ACC112 (cell line): ENCODE data around the gene ASTL.
"Not testable (repeated sequence)": the region's sequence is repeated elsewhere in the genome, so short reads cannot be mapped to it uniquely, and the experiment has no call there.

Experiments
- H2AFZ ChIP-seq: fragments of 200-600 bp; sonication (generic); one replicate; pipeline ENCODE4 v1.6.0; 2017; ENCODE audit warnings: antibody characterized with exemption, low read length; ENCODE audit not compliant: unreplicated experiment
- H3K27ac ChIP-seq: fragments of 200-600 bp; sonication (generic); 2 replicates; pipeline ENCODE4 v1.5.1; 2014; ENCODE audit warnings: low read depth, mild to moderate bottlenecking, antibody characterized with exemption, low read length, moderate library complexity
- H3K27me3 ChIP-seq: fragments of 200-600 bp; sonication (generic); 2 replicates; pipeline ENCODE4 v1.6.1; 2014; ENCODE audit warnings: mild to moderate bottlenecking, antibody characterized with exemption, low read length, moderate library complexity, mixed read lengths; ENCODE audit not compliant: insufficient read depth
- H3K36me3 ChIP-seq: fragments of 200-600 bp; sonication (generic); 2 replicates; pipeline ENCODE4 v1.6.1; 2016; ENCODE audit warnings: mild to moderate bottlenecking, antibody characterized with exemption, low read length, moderate library complexity, mixed read lengths; ENCODE audit not compliant: insufficient read depth
- H3K4me1 ChIP-seq: fragments of 200-600 bp; sonication (generic); one replicate; pipeline ENCODE4 v1.6.1; 2016; ENCODE audit warnings: low read length, mixed read lengths; ENCODE audit not compliant: insufficient read depth, unreplicated experiment, control insufficient read depth
- H3K4me3 ChIP-seq: fragments of 200-600 bp; sonication (generic); 2 replicates; pipeline ENCODE4 v1.5.1; 2014; ENCODE audit warnings: mild to moderate bottlenecking, low read depth, low read length
- H3K79me2 ChIP-seq: fragments of 200-600 bp; sonication (generic); one replicate; pipeline ENCODE4 v1.6.0; 2016; ENCODE audit warnings: low read length; ENCODE audit not compliant: control insufficient read depth, unreplicated experiment, insufficient read depth

ASTL gene

DNA sequence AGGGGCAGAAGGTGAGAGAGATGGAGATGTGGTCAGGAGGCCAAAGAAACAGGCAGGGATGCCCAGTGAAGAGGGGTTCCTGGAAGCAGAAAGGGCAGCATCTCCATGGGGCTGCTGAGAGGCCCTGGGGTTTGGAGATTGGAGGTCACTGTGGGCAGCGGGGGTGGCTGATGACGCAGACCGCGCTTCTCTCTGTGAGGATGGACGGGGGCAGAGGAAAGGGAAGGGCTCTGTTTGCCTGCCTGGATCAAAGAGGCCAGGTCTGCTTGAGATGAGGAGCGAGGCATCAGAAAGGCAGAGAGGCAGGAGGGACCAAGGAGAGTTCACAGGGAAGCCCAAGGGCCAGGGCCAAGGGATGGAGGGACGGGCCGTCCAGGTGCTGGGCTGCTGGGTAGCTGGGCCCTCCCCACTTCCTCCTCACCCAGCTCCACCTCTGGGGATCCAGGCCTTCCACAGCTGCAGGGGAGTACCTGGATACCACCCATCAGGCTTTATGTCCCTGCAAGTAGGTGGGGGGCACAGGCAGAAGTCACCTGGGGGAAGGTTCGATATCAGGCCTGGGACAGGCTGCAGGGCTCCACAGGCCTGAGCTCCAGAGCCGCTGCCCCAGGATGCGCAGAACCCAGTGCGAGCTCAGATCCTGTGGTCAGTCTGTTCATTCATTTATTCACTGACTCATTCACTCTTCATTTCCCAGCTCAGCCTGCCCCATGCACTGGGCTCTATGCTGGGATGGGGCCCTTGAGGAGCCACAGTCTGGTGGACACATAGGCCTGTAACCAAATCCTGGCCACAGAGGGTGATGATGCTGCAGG is 52.6 kb downstream of the ASTL start:
- Histone ChIP-seq H3K79me2 (no peaks in the 10 kb centered on the region), H2AFZ (no peak overlapping the region), H3K27me3 (peaks cover 34% of the 10 kb centered on the region), H3K4me1 (no peaks in the 10 kb centered on the region), H3K4me3 (no peak overlapping the region), H3K36me3 (no peaks in the 10 kb centered on the region), H3K27ac (no peak overlapping the region)

GRCh38 chr2:96084858-96085518 is 53.3 kb downstream of the ASTL start:
- not testable (repeated sequence) for H3K79me2 ChIP-seq, H3K4me1 ChIP-seq, H3K4me3 ChIP-seq, H3K27ac ChIP-seq, H3K36me3 ChIP-seq, H2AFZ ChIP-seq
- peaks cover 37% of the 10 kb centered on the region for H3K27me3 ChIP-seq

GRCh38 chr2:96083989-96084857 is 54.1 kb downstream of the ASTL start:
- no peaks in the 10 kb centered on the region for H3K4me1 ChIP-seq
- H3K36me3 ChIP-seq = no peaks in the 10 kb centered on the region
- H3K79me2 ChIP-seq = no peaks in the 10 kb centered on the region
- no peak overlapping the region for H3K4me3 ChIP-seq
- no peak overlapping the region for H2AFZ ChIP-seq
- no peak overlapping the region for H3K27ac ChIP-seq
- peaks cover 44% of the 10 kb centered on the region for H3K27me3 ChIP-seq

GRCh38 chr2:96083064-96083939 is 55.0 kb downstream of the ASTL start:
- Histone ChIP-seq H3K36me3 (no peaks in the 10 kb centered on the region), H2AFZ (no peak overlapping the region), H3K4me3 (no peak overlapping the region), H3K27me3 (peaks cover 37% of the 10 kb centered on the region), H3K4me1 (no peaks in the 10 kb centered on the region), H3K27ac (no peak overlapping the region), H3K79me2 (no peaks in the 10 kb centered on the region)

DNA sequence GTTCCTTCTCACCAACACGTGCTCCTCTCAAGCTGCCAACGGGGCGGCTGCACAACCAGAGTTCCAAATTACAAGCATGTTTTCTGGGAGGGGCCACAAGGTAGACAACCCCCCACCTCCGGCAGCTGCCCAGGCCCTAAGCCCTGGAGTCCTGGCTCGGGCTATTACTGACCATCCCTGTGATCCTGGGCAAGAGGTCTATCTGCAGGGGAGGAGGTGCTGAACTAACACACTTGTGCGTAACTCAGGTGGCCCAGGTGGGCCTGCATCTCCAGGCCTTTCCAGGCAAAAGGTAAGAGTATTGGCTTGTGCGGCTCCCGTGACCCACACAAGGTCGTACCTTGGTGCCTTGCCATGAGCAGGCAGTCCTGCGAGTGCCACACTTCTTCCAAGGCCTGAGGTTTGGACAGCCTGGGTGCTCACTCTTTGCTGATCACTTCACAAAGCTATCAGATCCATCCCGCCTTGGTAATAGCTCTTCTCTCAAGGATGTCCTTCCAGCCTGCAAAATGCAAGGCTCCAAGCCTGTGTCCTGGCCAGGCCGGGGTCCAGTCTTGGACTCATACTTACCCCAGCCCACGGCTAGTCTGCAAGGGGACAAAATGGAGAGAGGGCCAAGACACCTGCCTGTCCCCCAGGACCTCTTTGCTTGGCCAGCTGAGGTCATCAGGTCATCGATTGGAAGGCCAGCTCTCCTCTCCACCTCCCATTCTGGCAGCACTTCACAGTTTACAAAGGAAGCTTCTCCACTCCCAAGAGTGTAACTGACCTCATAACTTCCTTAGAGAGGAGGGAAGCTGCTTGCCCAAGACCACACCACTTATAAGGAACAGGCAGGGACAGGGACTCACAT is 55.9 kb downstream of the ASTL start:
- Histone ChIP-seq H2AFZ (no peak overlapping the region), H3K27me3 (peaks cover 28% of the 10 kb centered on the region), H3K79me2 (no peaks in the 10 kb centered on the region), H3K27ac (no peak overlapping the region), H3K4me3 (no peak overlapping the region), H3K4me1 (no peaks in the 10 kb centered on the region), H3K36me3 (no peaks in the 10 kb centered on the region)

- H2AFZ ChIP-seq = no peak overlapping the region
- H3K4me1 ChIP-seq = no peaks in the 10 kb centered on the region
- H3K36me3 ChIP-seq = no peaks in the 10 kb centered on the region
- no peak overlapping the region for H3K27ac ChIP-seq
- H3K79me2 ChIP-seq = no peaks in the 10 kb centered on the region
- H3K27me3 ChIP-seq = peaks cover 18% of the 10 kb centered on the region
- no peak overlapping the region for H3K4me3 ChIP-seq
Measured at GRCh38 chr2:96081042-96081441, 57.3 kb downstream of the ASTL start.

DNA sequence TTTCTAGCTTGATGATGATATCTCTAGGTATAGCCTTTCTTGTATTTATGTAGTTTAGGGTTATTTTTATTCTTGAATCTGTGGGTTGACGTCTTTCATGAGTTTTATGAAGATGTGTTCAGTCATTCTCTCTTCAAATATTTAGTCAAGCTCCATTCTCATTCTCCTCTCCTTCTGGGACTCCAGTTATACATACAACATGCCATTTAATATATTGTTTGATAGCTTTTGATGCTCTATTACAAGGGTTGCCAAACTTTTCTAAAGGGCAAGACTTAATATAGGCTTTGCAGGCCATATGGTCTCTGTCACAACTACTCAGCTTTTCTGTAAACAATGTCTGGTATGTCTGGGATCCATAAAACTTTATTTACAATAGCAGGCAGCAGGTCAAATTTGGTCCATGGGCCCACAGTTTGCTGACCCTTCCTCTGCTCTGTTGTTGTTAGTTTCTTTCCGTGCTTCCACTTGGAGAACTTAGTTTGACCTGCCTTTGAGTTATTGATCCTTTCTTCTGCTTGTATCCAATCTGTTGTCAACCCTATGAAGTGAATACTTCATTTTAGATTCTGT is 63.0 kb downstream of the ASTL start:
- H3K27ac ChIP-seq = no peak overlapping the region
- H3K36me3 ChIP-seq = no peaks in the 10 kb centered on the region
- H2AFZ ChIP-seq = no peak overlapping the region
- no peaks in the 10 kb centered on the region for H3K4me1 ChIP-seq
- H3K79me2 ChIP-seq = no peaks in the 10 kb centered on the region
- no peak overlapping the region for H3K4me3 ChIP-seq
- peaks cover 37% of the 10 kb centered on the region for H3K27me3 ChIP-seq

- H2AFZ ChIP-seq = no peak overlapping the region
- H3K36me3 ChIP-seq = no peaks in the 10 kb centered on the region
- no peak overlapping the region for H3K27ac ChIP-seq
- no peak overlapping the region for H3K4me3 ChIP-seq
- H3K27me3 ChIP-seq = peaks cover 26% of the 10 kb centered on the region
- H3K79me2 ChIP-seq = no peaks in the 10 kb centered on the region
- H3K4me1 ChIP-seq = no peaks in the 10 kb centered on the region
Measured at GRCh38 chr2:96074156-96074555, 64.1 kb downstream of the ASTL start.

- peaks cover 24% of the 10 kb centered on the region; the same call in 1 of the 2 replicates for H3K27me3 ChIP-seq
- no peaks in the 10 kb centered on the region for H3K36me3 ChIP-seq
- H2AFZ ChIP-seq = no peak overlapping the region
- no peaks in the 10 kb centered on the region for H3K4me1 ChIP-seq
- H3K27ac ChIP-seq = no peak overlapping the region
- H3K4me3 ChIP-seq = no peak overlapping the region
- no peaks in the 10 kb centered on the region for H3K79me2 ChIP-seq
Measured at GRCh38 chr2:96073170-96073775, 65.0 kb downstream of the ASTL start.
